Lower leg skin (tissue), 4 donors: Measurements from ENCODE around the gene PTPRN2. TPM values are rescaled to one million over a fixed set of nuclear protein-coding genes. Genes with fewer than 3 reads are reported as not detected.

ENCODE experiments used
- DNase-seq, 2 donors: peaks; one replicate each; pipeline ENCODE4 v3.0.0-alpha.2; 2019; ENCODE audit warnings: low spot score in 2 of 2
- H3K4me3 ChIP-seq: fragments of 200-600 bp; sonication (generic); 2 replicates; pipeline ENCODE4 v1.5.1; 2017; ENCODE audit warnings: mild to moderate bottlenecking, low read depth; ENCODE audit not compliant: poor library complexity, severe bottlenecking
- POLR2A ChIP-seq, 2 donors: fragments of 450-650 bp; IDR thresholded peaks; one replicate each; pipeline ENCODE4 v1.6.1; 2016 to 2017; ENCODE audit warnings: antibody characterized with exemption in 2 of 2, mild to moderate bottlenecking in 1 of 2, moderate library complexity in 1 of 2
- whole genome bisulfite sequencing, 2 donors: methylation state at CpG; one replicate each; pipeline ENCODE4 v1.1.5; 2018; 5-methylcytosine and 5-hydroxymethylcytosine counted together
- intact Hi-C: fragments of 100-400 bp; cut with DNase I; formaldehyde crosslinking; loops from one replicate; pipeline ENCODE4 v1.15.0; 2023; ENCODE audit warnings: low total_unique reads
- total RNA-seq, 4 donors: library from RNA; depleted of rRNA; stranded (reverse); fragments of >200 nt; gene quantifications; one replicate each; pipeline ENCODE4 v1.1.0, GENCODE V29; 2016
- TF ChIP-seq, protein P1 (sequence below), 3 donors: fragments of 450-650 bp; IDR thresholded peaks; one replicate each; pipeline ENCODE4 v1.5.1; 2016; ENCODE audit warnings: antibody characterized with exemption in 3 of 3, mild to moderate bottlenecking in 3 of 3, moderate library complexity in 2 of 3

The PTPRN2 gene
- total RNA-seq, 4 donors from 2014 or later, result 0.11 to 1.6 (median 0.92) TPM

DNA sequence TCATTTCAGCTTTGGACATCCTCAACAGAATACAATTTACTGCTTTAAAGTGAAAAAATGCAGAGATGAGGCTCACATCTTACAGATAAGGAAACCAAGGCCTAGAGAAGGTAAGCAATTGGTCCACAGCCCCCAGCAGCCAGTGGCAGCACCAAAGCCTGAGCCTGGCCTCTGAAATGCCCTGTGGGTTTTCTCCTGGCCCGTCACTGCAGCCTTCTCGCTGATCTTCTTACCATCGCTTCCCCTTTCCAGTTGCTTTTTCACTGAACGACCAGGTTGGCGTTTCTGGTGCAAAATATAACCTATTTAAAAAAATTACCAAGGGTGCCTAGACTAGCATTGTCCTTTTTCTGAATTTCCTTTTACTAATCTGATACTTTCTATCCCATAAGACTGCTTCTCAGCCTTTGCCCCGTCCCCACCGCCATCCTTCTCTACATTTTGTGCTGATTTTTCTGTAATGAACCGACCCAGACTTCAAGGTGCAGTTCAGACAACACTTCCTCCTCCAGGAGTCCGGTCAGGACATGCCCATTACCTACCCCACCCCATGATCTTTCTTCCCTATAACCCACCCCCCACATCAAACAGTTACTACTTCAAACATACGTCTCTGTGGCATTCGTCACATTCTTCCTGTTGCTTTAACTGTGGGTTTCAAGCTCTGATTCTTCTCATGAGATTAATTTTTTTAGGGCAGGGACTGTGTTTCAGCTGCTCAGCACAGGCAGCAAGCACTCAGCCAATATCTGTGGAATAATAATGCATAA is 961.5 kb downstream of the PTPRN2 start:
- intact Hi-C loops, result no loop called here
- H3K4me3 ChIP-seq, result no peak overlapping the region
- TF ChIP-seq, protein P1, sequence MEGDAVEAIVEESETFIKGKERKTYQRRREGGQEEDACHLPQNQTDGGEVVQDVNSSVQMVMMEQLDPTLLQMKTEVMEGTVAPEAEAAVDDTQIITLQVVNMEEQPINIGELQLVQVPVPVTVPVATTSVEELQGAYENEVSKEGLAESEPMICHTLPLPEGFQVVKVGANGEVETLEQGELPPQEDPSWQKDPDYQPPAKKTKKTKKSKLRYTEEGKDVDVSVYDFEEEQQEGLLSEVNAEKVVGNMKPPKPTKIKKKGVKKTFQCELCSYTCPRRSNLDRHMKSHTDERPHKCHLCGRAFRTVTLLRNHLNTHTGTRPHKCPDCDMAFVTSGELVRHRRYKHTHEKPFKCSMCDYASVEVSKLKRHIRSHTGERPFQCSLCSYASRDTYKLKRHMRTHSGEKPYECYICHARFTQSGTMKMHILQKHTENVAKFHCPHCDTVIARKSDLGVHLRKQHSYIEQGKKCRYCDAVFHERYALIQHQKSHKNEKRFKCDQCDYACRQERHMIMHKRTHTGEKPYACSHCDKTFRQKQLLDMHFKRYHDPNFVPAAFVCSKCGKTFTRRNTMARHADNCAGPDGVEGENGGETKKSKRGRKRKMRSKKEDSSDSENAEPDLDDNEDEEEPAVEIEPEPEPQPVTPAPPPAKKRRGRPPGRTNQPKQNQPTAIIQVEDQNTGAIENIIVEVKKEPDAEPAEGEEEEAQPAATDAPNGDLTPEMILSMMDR (IDR thresholded peaks at IDR 0.05), result no peak
- no peak for TF ChIP-seq POLR2A (IDR thresholded peaks at IDR 0.05)
- 44 to 49% methylated on average over 11 of the region's 11 CpGs for WGBS, 2 donors
- DNase-seq, result peak in 1 of 2 donors; percentile 59

DNA sequence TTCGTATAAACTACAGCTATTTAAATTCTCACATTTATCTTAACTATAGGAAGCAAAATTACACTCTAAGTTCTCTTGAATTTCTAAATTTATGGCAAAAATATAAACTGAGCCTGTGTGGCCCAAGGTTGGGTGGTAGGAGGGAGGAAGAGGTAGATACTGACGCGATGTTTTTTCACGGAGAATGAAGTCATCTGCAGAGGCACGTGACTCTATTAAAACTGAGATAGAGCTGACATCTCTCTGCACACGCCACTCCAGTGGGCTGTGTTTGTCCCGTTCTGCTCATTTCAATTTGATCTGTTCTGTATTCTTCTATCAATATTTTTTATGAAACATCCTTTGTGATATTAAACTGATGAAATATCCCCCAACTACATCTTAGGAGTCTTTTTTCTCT is 964.1 kb downstream of the PTPRN2 start:
- no peak for DNase-seq
- no peak for TF ChIP-seq POLR2A (IDR thresholded peaks at IDR 0.05)
- TF ChIP-seq, protein P1 (IDR thresholded peaks at IDR 0.05), result no peak
- 86 to 88% methylated on average over 7 of the region's 7 CpGs for WGBS, 2 donors
- intact Hi-C loops, result no loop called here
- no peak overlapping the region for H3K4me3 ChIP-seq

DNA sequence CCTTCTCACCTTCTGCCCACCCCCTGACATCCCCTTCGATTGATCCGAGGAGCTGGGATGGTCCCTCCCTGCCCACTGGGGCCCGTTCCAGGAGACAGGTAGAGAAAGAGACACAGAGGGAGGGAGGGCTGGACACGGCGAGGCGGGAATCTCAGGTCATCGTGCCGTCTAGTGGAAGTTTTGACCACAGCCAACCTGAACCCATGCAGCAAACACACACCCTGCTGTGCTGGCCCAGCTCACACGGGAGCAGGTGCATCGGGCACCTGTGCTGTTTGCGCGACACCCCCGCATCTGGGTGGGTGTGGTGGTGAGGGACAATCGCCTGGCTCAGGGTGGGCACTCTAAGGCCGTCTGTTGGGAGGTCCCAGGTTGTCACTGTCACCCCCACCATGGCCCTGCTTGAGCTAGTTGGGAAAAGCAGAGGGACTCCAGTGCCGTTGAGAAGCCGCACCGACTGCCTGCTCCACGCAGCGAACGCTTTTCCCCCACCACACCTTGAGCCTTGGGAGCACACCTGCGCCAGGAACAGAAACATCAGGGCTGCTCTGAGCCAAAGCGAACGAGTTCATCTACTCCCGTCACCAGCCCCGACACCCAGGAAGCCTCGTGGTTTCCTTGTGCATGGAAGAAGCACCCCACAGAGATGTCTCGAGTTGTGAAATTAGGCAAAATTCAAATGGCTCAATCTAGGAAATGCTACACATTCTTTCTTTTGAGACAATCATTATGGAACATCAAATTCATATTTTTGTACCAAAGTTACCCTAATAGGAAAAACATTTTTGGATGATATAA is 965.0 kb downstream of the PTPRN2 start:
- 87% methylated on average over 28 of the region's 28 CpGs for whole genome bisulfite sequencing, 2 donors
- peak in 1 of 2 donors; percentile 76 for DNase-seq
- H3K4me3 ChIP-seq, result no peak overlapping the region

DNA sequence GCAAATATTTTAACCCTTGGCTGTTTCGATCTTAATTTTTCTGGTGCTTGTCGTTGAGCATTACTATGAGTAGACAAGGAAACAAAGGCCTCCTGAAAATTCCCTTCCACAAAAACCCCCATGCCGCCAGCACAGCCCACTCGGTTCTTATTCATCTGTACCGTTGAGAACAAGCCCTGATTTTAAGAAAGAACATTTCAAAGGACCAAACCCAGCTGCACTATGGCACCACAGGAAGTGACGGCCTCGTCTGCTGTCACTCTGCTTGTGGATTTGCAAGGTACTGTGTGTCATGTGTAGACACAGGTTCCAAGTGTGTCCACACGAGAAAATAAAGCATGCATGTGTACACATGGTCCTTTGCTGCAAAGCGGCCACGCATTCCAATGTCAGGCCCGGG is 965.6 kb downstream of the PTPRN2 start:
- DNase-seq, result no peak
- no peak overlapping the region for H3K4me3 ChIP-seq
- intact Hi-C loops, result no loop called here
- WGBS, 2 donors, result 79 to 83% methylated on average over 11 of the region's 11 CpGs
- TF ChIP-seq, protein P1 (IDR thresholded peaks at IDR 0.05), result no peak
- no peak for TF ChIP-seq POLR2A (IDR thresholded peaks at IDR 0.05)

More for the DNA sequence above, 965.0 kb downstream of the PTPRN2 start:
- TF ChIP-seq, protein P1 (IDR thresholded peaks at IDR 0.05), result no peak
- TF ChIP-seq POLR2A (IDR thresholded peaks at IDR 0.05), result no peak
- intact Hi-C loops, result no loop called here

DNA sequence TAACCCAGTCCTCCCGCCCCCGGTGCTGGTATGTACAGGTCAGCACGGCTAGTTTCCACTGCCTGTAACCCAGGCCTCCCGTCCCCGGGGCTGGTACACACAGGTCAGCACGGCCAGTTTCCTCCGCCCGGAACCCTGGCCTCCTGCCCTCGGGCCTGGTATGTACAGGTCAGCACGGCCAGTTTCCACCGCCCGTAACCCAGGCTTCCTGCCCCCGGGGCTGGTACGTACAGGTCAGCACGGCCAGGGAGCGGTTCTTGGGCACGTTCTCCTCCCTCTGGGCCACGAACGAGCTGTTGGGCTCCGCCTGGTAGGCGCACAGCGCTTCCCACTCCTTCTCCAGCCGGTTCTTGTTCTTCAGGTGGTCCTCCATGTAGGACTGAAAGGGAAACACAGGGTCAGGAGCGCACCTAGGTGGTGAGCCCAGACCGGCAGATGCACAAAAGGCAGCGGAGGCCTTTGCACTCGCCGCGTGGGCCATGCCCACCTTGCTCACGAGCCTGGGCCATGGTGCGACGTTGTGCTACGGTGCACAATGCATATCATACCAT is 966.4 kb downstream of the PTPRN2 start:
- intact Hi-C loops, result no loop called here
- TF ChIP-seq, protein P1 (IDR thresholded peaks at IDR 0.05), result no peak
- no peak for TF ChIP-seq POLR2A (IDR thresholded peaks at IDR 0.05)
- DNase-seq, result peak in 1 of 2 donors; percentile 58

More for the DNA sequence above, 966.4 kb downstream of the PTPRN2 start:
- WGBS, 2 donors, result 86 to 92% methylated on average over 17 to 33 of the region's 33 CpGs
- H3K4me3 ChIP-seq, result no peak overlapping the region
